ENCODE results near the gene CBLIF. TPM values are rescaled to one million over a fixed set of nuclear protein-coding genes. Genes with fewer than 3 reads are reported as not detected.

The CBLIF gene
- total RNA-seq, 3 donors from 2014 or later (not counting 1 experiment from before 2014, with no cell fraction given), result not detected

GRCh38 chr11:59877325-59877724 is 32.0 kb upstream of the CBLIF start:
- no peak for DNase-seq
- Mint-ChIP-seq H3K4me1 (no peaks in the 10 kb centered on the region), H3K27ac (no peak overlapping the region), H3K36me3 (no peaks in the 10 kb centered on the region), H3K9me3 (no peaks in the 10 kb centered on the region), H3K27me3 (ENCODE audit: low read depth in 2 of 2) (peaks cover 7 to 17% of the 10 kb centered on the region in 2 donors), H3K4me3 (no peak overlapping the region)
- H3K27ac ChIP-seq (ENCODE audit: low read length), result no peak overlapping the region
- intact Hi-C loops (cut with micrococcal nuclease), result no loop called here
- no peak for ATAC-seq
- no peaks in the 10 kb centered on the region for H3K4me1 ChIP-seq (ENCODE audit: control insufficient read depth, insufficient read depth, low read length)
- no peaks in the 10 kb centered on the region for H3K27me3 ChIP-seq (ENCODE audit: control insufficient read depth, insufficient read depth, low read length)
- TF ChIP-seq, protein P1, sequence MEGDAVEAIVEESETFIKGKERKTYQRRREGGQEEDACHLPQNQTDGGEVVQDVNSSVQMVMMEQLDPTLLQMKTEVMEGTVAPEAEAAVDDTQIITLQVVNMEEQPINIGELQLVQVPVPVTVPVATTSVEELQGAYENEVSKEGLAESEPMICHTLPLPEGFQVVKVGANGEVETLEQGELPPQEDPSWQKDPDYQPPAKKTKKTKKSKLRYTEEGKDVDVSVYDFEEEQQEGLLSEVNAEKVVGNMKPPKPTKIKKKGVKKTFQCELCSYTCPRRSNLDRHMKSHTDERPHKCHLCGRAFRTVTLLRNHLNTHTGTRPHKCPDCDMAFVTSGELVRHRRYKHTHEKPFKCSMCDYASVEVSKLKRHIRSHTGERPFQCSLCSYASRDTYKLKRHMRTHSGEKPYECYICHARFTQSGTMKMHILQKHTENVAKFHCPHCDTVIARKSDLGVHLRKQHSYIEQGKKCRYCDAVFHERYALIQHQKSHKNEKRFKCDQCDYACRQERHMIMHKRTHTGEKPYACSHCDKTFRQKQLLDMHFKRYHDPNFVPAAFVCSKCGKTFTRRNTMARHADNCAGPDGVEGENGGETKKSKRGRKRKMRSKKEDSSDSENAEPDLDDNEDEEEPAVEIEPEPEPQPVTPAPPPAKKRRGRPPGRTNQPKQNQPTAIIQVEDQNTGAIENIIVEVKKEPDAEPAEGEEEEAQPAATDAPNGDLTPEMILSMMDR (IDR thresholded peaks at IDR 0.05), result no peak
- H3K9me3 ChIP-seq (ENCODE audit: control insufficient read depth, insufficient read depth, low read length), result no peaks in the 10 kb centered on the region
- H3K4me3 ChIP-seq (ENCODE audit: low read length), result no peak overlapping the region
- no peaks in the 10 kb centered on the region for H3K36me3 ChIP-seq (ENCODE audit: control insufficient read depth, insufficient read depth, low read length)

DNA sequence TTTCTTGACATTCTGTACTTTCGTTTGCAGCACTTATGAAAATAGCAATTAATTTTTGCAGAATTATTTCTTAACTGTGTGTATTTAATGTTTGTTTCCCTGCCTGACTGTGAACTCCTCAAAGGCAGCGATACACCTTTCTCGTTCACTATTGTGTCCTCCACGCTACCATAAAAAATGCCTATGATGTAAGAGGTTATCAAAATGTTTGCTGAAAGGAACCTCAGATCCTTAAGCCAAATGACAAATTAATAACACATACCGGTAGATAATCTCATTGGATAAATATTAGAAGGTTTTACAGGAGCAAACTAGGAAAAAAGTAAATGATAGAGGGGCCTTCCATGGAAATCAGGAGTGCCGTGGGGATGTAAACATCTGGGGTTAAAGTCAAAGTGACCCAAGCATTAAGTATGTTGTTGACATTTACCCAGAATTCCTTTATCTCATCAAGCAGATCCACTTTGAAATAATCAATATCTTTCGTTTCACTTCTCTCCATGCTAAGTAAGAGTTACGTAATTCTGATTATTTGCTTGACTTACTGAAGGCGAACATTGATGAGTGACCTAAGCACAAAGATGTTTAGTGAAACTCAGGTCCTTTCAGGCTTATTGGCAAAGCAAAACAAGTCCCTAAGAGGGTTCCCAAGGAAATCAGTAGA is 30.7 kb upstream of the CBLIF start:
- no peak overlapping the region for H3K4me3 ChIP-seq (ENCODE audit: low read length)
- ATAC-seq (no peak), DNase-seq (no peak)
- H3K36me3 ChIP-seq (ENCODE audit: control insufficient read depth, insufficient read depth, low read length), result no peaks in the 10 kb centered on the region
- Mint-ChIP-seq H3K9me3 (peaks cover 0 to 3% of the 10 kb centered on the region in 2 donors), H3K27ac (no peak overlapping the region), H3K4me3 (no peak overlapping the region), H3K4me1 (no peaks in the 10 kb centered on the region), H3K36me3 (no peaks in the 10 kb centered on the region), H3K27me3 (ENCODE audit: low read depth in 2 of 2) (peaks cover 10 to 17% of the 10 kb centered on the region in 2 donors)
- intact Hi-C loops (cut with micrococcal nuclease), result no loop called here
- no peaks in the 10 kb centered on the region for H3K27me3 ChIP-seq (ENCODE audit: control insufficient read depth, insufficient read depth, low read length)
- TF ChIP-seq, protein P1 (IDR thresholded peaks at IDR 0.05), result no peak
- H3K9me3 ChIP-seq (ENCODE audit: control insufficient read depth, insufficient read depth, low read length), result no peaks in the 10 kb centered on the region
- H3K27ac ChIP-seq (ENCODE audit: low read length), result no peak overlapping the region
- no peaks in the 10 kb centered on the region for H3K4me1 ChIP-seq (ENCODE audit: control insufficient read depth, insufficient read depth, low read length)
- 97% methylated on average over 6 of the region's 9 CpGs for WGBS (ENCODE audit: insufficient coverage)

DNA sequence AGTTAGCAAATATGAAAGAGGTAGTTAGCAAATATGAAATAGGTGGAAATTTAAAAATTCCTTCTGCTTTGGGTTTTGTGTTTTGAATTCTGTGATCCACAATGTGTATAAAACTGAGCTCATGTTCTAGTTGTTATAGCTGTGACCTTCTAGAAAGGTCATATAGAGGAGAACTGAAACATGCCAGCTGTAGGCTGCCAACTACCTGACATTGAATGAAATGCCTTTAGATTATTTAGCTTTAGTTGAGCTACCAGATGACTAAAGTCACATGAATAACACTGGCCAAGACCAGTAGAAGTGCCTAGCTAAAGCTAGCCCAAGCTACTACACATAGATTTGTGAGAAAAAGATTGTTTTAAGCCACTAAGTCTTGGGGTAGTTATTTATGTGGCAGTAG is 26.8 kb upstream of the CBLIF start:
- Mint-ChIP-seq H3K9me3 (peaks cover 2 to 11% of the 10 kb centered on the region in 2 donors), H3K4me1 (no peaks in the 10 kb centered on the region), H3K27me3 (ENCODE audit: low read depth in 2 of 2) (peaks cover 12 to 32% of the 10 kb centered on the region in 2 donors), H3K36me3 (no peaks in the 10 kb centered on the region), H3K4me3 (no peak overlapping the region), H3K27ac (no peak overlapping the region)
- Histone ChIP-seq H3K27me3 (ENCODE audit: control insufficient read depth, insufficient read depth, low read length) (no peaks in the 10 kb centered on the region), H3K36me3 (ENCODE audit: control insufficient read depth, insufficient read depth, low read length) (no peaks in the 10 kb centered on the region), H3K27ac (ENCODE audit: low read length) (no peak overlapping the region), H3K4me3 (ENCODE audit: low read length) (no peak overlapping the region), H3K9me3 (ENCODE audit: control insufficient read depth, insufficient read depth, low read length) (no peaks in the 10 kb centered on the region), H3K4me1 (ENCODE audit: control insufficient read depth, insufficient read depth, low read length) (no peaks in the 10 kb centered on the region)
- DNase-seq, result no peak
- TF ChIP-seq, protein P1 (IDR thresholded peaks at IDR 0.05), result no peak
- intact Hi-C loops (cut with micrococcal nuclease), result no loop called here
- ATAC-seq, result no peak

DNA sequence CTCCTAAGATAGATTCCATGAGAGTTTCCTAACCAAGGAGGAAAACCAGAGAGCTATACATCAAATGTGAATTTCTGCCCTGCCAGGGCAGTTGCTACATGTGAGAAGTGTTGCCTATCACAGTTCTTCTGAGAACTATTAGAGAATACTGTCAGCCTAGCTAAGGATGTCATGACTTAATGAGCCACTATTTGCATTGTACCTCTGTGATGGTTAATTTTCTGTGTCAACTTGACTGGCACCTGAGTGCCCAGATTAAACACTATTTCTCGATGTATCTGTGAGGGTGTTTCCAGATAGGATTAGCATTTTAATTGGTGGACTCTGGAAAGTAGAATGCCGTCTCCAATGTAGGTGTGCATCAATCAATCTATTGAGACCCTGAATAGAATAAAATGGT is 22.6 kb upstream of the CBLIF start:
- Mint-ChIP-seq H3K27ac (no peak overlapping the region), H3K4me3 (no peak overlapping the region), H3K36me3 (no peaks in the 10 kb centered on the region), H3K4me1 (no peaks in the 10 kb centered on the region), H3K27me3 (ENCODE audit: low read depth in 2 of 2) (peaks cover 9 to 31% of the 10 kb centered on the region in 2 donors), H3K9me3 (peaks cover 2 to 11% of the 10 kb centered on the region in 2 donors)
- TF ChIP-seq, protein P1 (IDR thresholded peaks at IDR 0.05), result no peak
- DNase-seq (no peak), ATAC-seq (no peak)
- 88% methylated on average over 2 of the region's 2 CpGs for WGBS (ENCODE audit: insufficient coverage)
- H3K9me3 ChIP-seq (ENCODE audit: control insufficient read depth, insufficient read depth, low read length), result no peaks in the 10 kb centered on the region
- intact Hi-C loops (cut with micrococcal nuclease), result no loop called here
- no peak overlapping the region for H3K27ac ChIP-seq (ENCODE audit: low read length)
- no peaks in the 10 kb centered on the region for H3K27me3 ChIP-seq (ENCODE audit: control insufficient read depth, insufficient read depth, low read length)
- H3K36me3 ChIP-seq (ENCODE audit: control insufficient read depth, insufficient read depth, low read length), result no peaks in the 10 kb centered on the region
- H3K4me1 ChIP-seq (ENCODE audit: control insufficient read depth, insufficient read depth, low read length), result no peaks in the 10 kb centered on the region
- no peak overlapping the region for H3K4me3 ChIP-seq (ENCODE audit: low read length)

Measured in natural killer cell (primary cell).